ENCODE measurements around the gene U2SURP. TPM values are rescaled to one million over a fixed set of nuclear protein-coding genes. Genes with fewer than 3 reads are reported as not detected.

U2SURP gene
- total RNA-seq, 1 experiment from 2014 or later: 132 TPM

DNA sequence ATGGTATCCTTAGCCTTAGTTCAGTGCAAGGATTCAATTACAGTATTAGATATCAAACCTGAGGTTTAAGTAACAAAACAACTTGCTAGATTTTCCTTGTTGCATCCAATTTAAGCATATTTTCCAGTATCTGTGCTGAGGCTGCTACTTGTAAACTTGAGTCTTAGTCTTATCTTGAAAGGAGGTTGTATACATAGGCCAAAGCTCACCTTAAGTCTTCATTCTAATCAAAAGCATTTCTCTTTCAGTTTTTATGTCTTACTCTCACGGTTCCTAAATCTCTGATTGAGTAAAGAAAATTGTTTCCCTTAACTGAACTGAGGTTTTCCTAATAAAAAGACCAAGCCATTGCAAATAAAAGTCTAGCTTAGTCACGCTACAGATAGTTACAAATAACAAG, 52.6 kb downstream of the U2SURP start:
- POLR2A ChIA-PET: no interaction called here
- Histone ChIP-seq H3K27ac (ENCODE audit: low read depth, low read length) (no peak overlapping the region), H3K9me2 (ENCODE audit: insufficient read depth) (no peaks in the 10 kb centered on the region), H2AFZ (ENCODE audit: low read depth, low read length, poor library complexity, severe bottlenecking) (no peak overlapping the region), H3K4me3 (replicated peaks in 1 of 2; ENCODE audit: low read depth in 1 of 2, low read length in 2 of 2) (no peak overlapping the region), H3K27me3 (ENCODE audit: insufficient read depth, low read length) (no peaks in the 10 kb centered on the region), H4K20me1 (ENCODE audit: insufficient read depth) (no peaks in the 10 kb centered on the region), H3K4me1 (ENCODE audit: control insufficient read depth in 1 of 2, insufficient read depth in 2 of 2, low read length in 2 of 2) (no peaks in the 10 kb centered on the region), H3K79me2 (ENCODE audit: insufficient read depth, low read length) (no peaks in the 10 kb centered on the region; the same call in 1 of the 2 replicates), H3K36me3 (ENCODE audit: control insufficient read depth in 1 of 2, insufficient read depth in 2 of 2, low read length in 2 of 2) (peaks cover 38 to 41% of the 10 kb centered on the region in 2 experiments), H3K9ac (ENCODE audit: low read length) (no peak overlapping the region), H3K9me3 (ENCODE audit: control insufficient read depth in 1 of 2, insufficient read depth in 1 of 2, low read depth in 1 of 2, low read length in 2 of 2) (no peaks in the 10 kb centered on the region), H3K4me2 (ENCODE audit: low read length) (no peak overlapping the region)
- no TSS peak for BruUV-seq (replicated peaks)
- no peak for TF ChIP-seq EZH2phosphoT487 (IDR thresholded peaks at IDR 0.05; ENCODE audit: borderline replicate concordance)
- no peak for TF ChIP-seq EGR1 (IDR thresholded peaks at IDR 0.05; ENCODE audit: low read depth)
- TF ChIP-seq, protein P1, sequence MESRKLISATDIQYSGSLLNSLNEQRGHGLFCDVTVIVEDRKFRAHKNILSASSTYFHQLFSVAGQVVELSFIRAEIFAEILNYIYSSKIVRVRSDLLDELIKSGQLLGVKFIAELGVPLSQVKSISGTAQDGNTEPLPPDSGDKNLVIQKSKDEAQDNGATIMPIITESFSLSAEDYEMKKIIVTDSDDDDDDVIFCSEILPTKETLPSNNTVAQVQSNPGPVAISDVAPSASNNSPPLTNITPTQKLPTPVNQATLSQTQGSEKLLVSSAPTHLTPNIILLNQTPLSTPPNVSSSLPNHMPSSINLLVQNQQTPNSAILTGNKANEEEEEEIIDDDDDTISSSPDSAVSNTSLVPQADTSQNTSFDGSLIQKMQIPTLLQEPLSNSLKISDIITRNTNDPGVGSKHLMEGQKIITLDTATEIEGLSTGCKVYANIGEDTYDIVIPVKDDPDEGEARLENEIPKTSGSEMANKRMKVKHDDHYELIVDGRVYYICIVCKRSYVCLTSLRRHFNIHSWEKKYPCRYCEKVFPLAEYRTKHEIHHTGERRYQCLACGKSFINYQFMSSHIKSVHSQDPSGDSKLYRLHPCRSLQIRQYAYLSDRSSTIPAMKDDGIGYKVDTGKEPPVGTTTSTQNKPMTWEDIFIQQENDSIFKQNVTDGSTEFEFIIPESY (IDR thresholded peaks at IDR 0.05; ENCODE audit: extremely low read depth, insufficient replicate concordance, low read length): no peak
- no peak for TF ChIP-seq POLR2AphosphoS5 (IDR thresholded peaks at IDR 0.05; ENCODE audit: low read depth, low read length)
- no peak for TF ChIP-seq FOSL1 (IDR thresholded peaks at IDR 0.05; ENCODE audit: low read depth)
- TF ChIP-seq CEBPB (IDR thresholded peaks at IDR 0.05; ENCODE audit: low read depth): no peak
- DNase-seq (ENCODE audit: low read depth, low spot score): no peak
- CTCF ChIA-PET: interaction anchor here (1.2 kb wide), 1 partner anchor 197 kb away, joined by 3 read pairs; no protein-coding TSS in a partner anchor
- intact Hi-C loops (cut with micrococcal nuclease): no loop called here
- ATAC-seq: no peak
- RAD21 ChIA-PET (ENCODE audit: low non-redundant PET in 1 of 2, low total read pairs in 2 of 2, uncharacterized antibody in 2 of 2, unreplicated experiment in 2 of 2): no interaction called here

DNA sequence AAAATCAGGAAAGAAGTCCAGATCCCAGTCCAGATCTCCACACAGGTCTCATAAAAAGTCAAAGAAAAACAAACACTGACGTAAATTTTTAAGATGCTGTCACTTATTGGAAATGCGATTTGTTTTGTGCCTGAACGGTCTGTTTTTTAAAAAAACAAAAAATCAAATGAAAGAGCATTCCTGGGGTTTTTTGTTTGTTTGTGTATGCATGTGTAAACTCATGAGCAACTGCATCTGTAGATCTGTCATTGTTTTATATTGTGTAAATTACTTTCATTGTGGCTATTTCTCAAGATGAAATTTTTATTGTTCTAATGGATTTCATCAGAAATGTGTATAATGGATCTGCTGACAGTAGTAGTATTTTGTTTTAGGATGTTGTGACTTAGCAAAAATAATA, 55.0 kb downstream of the U2SURP start:
- Histone ChIP-seq H3K79me2 (ENCODE audit: insufficient read depth, low read length) (no peaks in the 10 kb centered on the region), H4K20me1 (ENCODE audit: insufficient read depth) (no peaks in the 10 kb centered on the region), H3K4me2 (ENCODE audit: low read length) (no peak overlapping the region), H3K9me2 (ENCODE audit: insufficient read depth) (no peaks in the 10 kb centered on the region), H3K27me3 (ENCODE audit: insufficient read depth, low read length) (no peaks in the 10 kb centered on the region), H3K4me1 (ENCODE audit: control insufficient read depth in 1 of 2, insufficient read depth in 2 of 2, low read length in 2 of 2) (no peaks in the 10 kb centered on the region), H2AFZ (ENCODE audit: low read depth, low read length, poor library complexity, severe bottlenecking) (no peak overlapping the region), H3K36me3 (ENCODE audit: control insufficient read depth in 1 of 2, insufficient read depth in 2 of 2, low read length in 2 of 2) (peaks cover 28 to 30% of the 10 kb centered on the region in 2 experiments), H3K27ac (ENCODE audit: low read depth, low read length) (no peak overlapping the region), H3K9ac (ENCODE audit: low read length) (no peak overlapping the region), H3K4me3 (replicated peaks in 1 of 2; ENCODE audit: low read depth in 1 of 2, low read length in 2 of 2) (no peak overlapping the region), H3K9me3 (ENCODE audit: control insufficient read depth in 1 of 2, insufficient read depth in 1 of 2, low read depth in 1 of 2, low read length in 2 of 2) (no peaks in the 10 kb centered on the region)
- ChIA-PET POLR2A (no interaction called here), CTCF (no interaction called here), RAD21 (ENCODE audit: low non-redundant PET in 1 of 2, low total read pairs in 2 of 2, uncharacterized antibody in 2 of 2, unreplicated experiment in 2 of 2) (no interaction called here)
- intact Hi-C loops (cut with micrococcal nuclease): no loop called here
- DNase-seq (ENCODE audit: low read depth, low spot score) (no peak), ATAC-seq (no peak)
- BruUV-seq (replicated peaks): TSS peak; percentile 19
- TF ChIP-seq, protein P1 (IDR thresholded peaks at IDR 0.05; ENCODE audit: extremely low read depth, insufficient replicate concordance, low read length): no peak
- TF ChIP-seq FOSL1 (IDR thresholded peaks at IDR 0.05; ENCODE audit: low read depth) (no peak), SRF (IDR thresholded peaks at IDR 0.05; ENCODE audit: low read depth) (no peak), EZH2phosphoT487 (IDR thresholded peaks at IDR 0.05; ENCODE audit: borderline replicate concordance) (no peak), JUND (IDR thresholded peaks at IDR 0.05) (no peak), EZH2 (IDR thresholded peaks at IDR 0.05) (no peak)
- TF ChIP-seq, protein P2, sequence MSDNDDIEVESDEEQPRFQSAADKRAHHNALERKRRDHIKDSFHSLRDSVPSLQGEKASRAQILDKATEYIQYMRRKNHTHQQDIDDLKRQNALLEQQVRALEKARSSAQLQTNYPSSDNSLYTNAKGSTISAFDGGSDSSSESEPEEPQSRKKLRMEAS (IDR thresholded peaks at IDR 0.05): no peak

All from HCT116 (cell line).